A549 (cell line): Measurements from ENCODE around the gene SOX11.

Experiments used
- POLR2A ChIP-seq: IDR thresholded peaks from 2 replicates; pipeline ENCODE4 v1.6.1; 2012; ENCODE audit warnings: mild to moderate bottlenecking, low read length
- SREBF2 ChIP-seq: fragments of 450-650 bp; IDR thresholded peaks from 2 replicates; pipeline ENCODE4 v1.6.1; 2014; ENCODE audit warnings: mild to moderate bottlenecking, moderate library complexity
- TF ChIP-seq, protein P1 (sequence below): fragments of >200 bp; sonication (Bioruptor Twin); formaldehyde crosslinking; IDR thresholded peaks from 3 replicates; pipeline ENCODE4 v1.5.1; 2016

DNA sequence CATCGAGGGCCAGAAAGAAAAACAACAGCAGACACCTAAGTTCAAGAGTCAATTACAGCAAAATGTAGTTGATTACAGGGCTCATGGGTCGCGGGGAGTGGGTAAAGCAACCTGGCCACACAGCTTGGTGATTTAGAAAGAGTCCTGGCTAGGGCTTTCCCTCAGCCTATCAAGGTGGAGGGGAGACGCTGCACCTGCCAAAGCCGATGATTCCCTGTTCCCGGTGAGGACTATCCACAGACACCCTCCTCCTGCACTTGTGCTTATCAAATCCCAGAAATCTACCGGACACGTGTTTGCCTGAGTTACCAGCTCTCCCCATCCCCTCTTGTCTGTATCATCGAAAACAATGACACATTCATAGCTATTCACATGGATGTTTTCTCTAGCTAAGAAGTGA is 7.0 kb upstream of the SOX11 start:
- TF ChIP-seq SREBF2 (no peak), POLR2A (no peak)
- TF ChIP-seq, protein P1, sequence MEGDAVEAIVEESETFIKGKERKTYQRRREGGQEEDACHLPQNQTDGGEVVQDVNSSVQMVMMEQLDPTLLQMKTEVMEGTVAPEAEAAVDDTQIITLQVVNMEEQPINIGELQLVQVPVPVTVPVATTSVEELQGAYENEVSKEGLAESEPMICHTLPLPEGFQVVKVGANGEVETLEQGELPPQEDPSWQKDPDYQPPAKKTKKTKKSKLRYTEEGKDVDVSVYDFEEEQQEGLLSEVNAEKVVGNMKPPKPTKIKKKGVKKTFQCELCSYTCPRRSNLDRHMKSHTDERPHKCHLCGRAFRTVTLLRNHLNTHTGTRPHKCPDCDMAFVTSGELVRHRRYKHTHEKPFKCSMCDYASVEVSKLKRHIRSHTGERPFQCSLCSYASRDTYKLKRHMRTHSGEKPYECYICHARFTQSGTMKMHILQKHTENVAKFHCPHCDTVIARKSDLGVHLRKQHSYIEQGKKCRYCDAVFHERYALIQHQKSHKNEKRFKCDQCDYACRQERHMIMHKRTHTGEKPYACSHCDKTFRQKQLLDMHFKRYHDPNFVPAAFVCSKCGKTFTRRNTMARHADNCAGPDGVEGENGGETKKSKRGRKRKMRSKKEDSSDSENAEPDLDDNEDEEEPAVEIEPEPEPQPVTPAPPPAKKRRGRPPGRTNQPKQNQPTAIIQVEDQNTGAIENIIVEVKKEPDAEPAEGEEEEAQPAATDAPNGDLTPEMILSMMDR, result no peak
